IMR-90 (cell line): Measurements from ENCODE around the gene AAK1.
A peak's percentile ranks its signal among the peaks of the same experiment; 100 is the strongest.

Source experiments
- BHLHE40 ChIP-seq: fragments of 150-350 bp; IDR thresholded peaks from 2 replicates; pipeline ENCODE4 v1.6.1; 2016; ENCODE audit warnings: mild to moderate bottlenecking, low read depth, low read length
- MAFK ChIP-seq: IDR thresholded peaks from 2 replicates; pipeline ENCODE4 v1.6.1; 2012; ENCODE audit warnings: low read depth, low read length, improper control_type of control experiment
- MXI1 ChIP-seq: IDR thresholded peaks from 2 replicates; pipeline ENCODE4 v1.6.1; 2012; ENCODE audit warnings: low read depth, mild to moderate bottlenecking, low read length, moderate library complexity, borderline replicate concordance
- POLR2A ChIP-seq: IDR thresholded peaks from 2 replicates; pipeline ENCODE4 v1.6.1; 2012; ENCODE audit warnings: mild to moderate bottlenecking, low read depth, low read length
- RAD21 ChIP-seq: IDR thresholded peaks from 2 replicates; pipeline ENCODE4 v1.6.1; 2012; ENCODE audit warnings: low read length, improper control_type of control experiment
- RFX5 ChIP-seq: IDR thresholded peaks from 2 replicates; pipeline ENCODE4 v1.8.0; 2012; ENCODE audit warnings: low read depth, mild to moderate bottlenecking, low read length, moderate library complexity
- TF ChIP-seq, protein P1 (sequence below): conservative IDR thresholded peaks from 2 replicates; pipeline ENCODE4 v1.5.1; 2012; ENCODE audit warnings: mild to moderate bottlenecking, low read depth, low read length, improper control_type of control experiment

DNA sequence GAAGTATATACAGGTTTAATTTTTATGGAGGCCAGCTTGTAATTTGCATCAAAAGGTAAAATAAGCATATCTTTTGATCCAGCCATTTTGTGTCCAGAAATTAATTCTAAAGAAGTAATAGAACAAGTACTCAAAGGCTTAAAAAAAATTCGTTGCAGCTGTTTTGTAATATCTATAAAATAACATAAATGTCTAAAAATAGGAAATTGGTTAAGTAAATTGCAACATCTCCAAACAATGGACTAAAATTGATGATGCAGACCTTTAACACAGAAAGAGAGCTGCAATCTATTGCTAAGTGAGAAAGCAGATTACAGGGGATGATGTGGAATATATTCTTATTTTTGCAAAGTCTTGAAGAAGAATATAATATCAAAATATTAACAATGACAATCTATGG, 19.4 kb downstream of the AAK1 start:
- TF ChIP-seq, protein P1, sequence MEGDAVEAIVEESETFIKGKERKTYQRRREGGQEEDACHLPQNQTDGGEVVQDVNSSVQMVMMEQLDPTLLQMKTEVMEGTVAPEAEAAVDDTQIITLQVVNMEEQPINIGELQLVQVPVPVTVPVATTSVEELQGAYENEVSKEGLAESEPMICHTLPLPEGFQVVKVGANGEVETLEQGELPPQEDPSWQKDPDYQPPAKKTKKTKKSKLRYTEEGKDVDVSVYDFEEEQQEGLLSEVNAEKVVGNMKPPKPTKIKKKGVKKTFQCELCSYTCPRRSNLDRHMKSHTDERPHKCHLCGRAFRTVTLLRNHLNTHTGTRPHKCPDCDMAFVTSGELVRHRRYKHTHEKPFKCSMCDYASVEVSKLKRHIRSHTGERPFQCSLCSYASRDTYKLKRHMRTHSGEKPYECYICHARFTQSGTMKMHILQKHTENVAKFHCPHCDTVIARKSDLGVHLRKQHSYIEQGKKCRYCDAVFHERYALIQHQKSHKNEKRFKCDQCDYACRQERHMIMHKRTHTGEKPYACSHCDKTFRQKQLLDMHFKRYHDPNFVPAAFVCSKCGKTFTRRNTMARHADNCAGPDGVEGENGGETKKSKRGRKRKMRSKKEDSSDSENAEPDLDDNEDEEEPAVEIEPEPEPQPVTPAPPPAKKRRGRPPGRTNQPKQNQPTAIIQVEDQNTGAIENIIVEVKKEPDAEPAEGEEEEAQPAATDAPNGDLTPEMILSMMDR = no peak
- TF ChIP-seq MXI1 = no peak
- no peak for TF ChIP-seq POLR2A
- no peak for TF ChIP-seq RFX5
- TF ChIP-seq RAD21 = no peak
- TF ChIP-seq BHLHE40 = no peak
- TF ChIP-seq MAFK = peak; percentile 22; the same call in 1 of the 2 replicates
